ENCODE measurements around the gene LCE2A. TPM values are rescaled to one million over a fixed set of nuclear protein-coding genes. Genes with fewer than 3 reads are reported as not detected.

Gene LCE2A
- total RNA-seq, 1 donor from 2014 or later: not detected

DNA sequence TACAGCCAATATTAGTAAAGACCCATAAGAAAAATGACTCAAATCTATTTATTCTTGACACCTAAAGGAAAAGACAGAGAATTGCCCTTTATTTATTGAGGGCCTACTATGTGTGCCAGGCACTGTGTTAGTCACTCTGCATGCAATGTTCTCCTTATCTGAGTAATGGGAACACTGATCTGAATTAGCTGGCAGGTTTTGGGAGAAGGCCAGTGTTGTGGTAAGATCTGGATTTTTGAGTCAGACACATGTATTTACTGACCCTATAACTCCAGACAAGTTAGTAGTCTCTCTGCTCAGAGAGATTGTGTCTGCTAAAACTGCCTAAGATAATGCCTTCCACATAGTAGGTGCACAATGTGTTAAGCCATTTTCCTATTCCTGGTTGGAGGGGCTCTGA is 27.1 kb downstream of the LCE2A start:
- H3K9me3 Mint-ChIP-seq (ENCODE audit: unreplicated experiment): no peaks in the 10 kb centered on the region
- no peaks in the 10 kb centered on the region for H3K4me1 Mint-ChIP-seq (ENCODE audit: unreplicated experiment)
- no peak overlapping the region for H3K4me3 Mint-ChIP-seq (ENCODE audit: unreplicated experiment)
- no peak for DNase-seq (ENCODE audit: extremely low spot score, unreplicated experiment)
- H3K27ac Mint-ChIP-seq (ENCODE audit: unreplicated experiment): no peak overlapping the region
- TF ChIP-seq CTCF (IDR thresholded peaks at IDR 0.05): no peak
- H3K36me3 Mint-ChIP-seq (ENCODE audit: unreplicated experiment): no peaks in the 10 kb centered on the region
- no peaks in the 10 kb centered on the region for H3K27me3 Mint-ChIP-seq (ENCODE audit: unreplicated experiment)

- Mint-ChIP-seq H3K27me3 (ENCODE audit: unreplicated experiment) (no peaks in the 10 kb centered on the region), H3K27ac (ENCODE audit: unreplicated experiment) (no peak overlapping the region), H3K36me3 (ENCODE audit: unreplicated experiment) (no peaks in the 10 kb centered on the region), H3K9me3 (ENCODE audit: unreplicated experiment) (no peaks in the 10 kb centered on the region), H3K4me1 (ENCODE audit: unreplicated experiment) (no peaks in the 10 kb centered on the region), H3K4me3 (ENCODE audit: unreplicated experiment) (no peak overlapping the region)
- no peak for DNase-seq (ENCODE audit: extremely low spot score, unreplicated experiment)
- TF ChIP-seq CTCF (IDR thresholded peaks at IDR 0.05): no peak
Observed at GRCh38 chr1:152728986-152729385, 30.8 kb downstream of the LCE2A start.

- Mint-ChIP-seq H3K27me3 (ENCODE audit: unreplicated experiment) (no peaks in the 10 kb centered on the region), H3K4me3 (ENCODE audit: unreplicated experiment) (no peak overlapping the region), H3K36me3 (ENCODE audit: unreplicated experiment) (no peaks in the 10 kb centered on the region), H3K4me1 (ENCODE audit: unreplicated experiment) (no peaks in the 10 kb centered on the region), H3K27ac (ENCODE audit: unreplicated experiment) (no peak overlapping the region), H3K9me3 (ENCODE audit: unreplicated experiment) (peaks cover 20% of the 10 kb centered on the region)
- no peak for DNase-seq (ENCODE audit: extremely low spot score, unreplicated experiment)
- TF ChIP-seq CTCF (IDR thresholded peaks at IDR 0.05): no peak
Observed at GRCh38 chr1:152735648-152736047, 37.5 kb downstream of the LCE2A start.

DNA sequence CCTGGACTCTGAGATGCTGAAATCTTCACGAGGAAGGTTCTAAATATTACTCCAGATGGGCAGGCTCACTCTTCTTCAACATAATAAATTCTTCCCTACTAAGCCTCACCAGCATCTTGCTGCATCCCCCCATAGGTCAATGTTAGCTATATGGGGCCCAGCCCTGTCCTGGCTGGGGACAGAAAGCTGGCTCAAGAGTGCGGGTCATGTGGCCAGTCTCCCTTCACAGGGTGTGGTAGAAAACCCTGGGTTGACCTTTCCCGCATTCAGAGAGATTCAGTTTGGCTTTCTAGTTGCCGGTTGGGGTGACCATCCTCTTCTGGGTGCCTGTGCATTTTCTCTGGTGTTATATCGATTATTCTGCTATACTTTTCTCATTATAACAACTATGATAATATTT is 39.9 kb downstream of the LCE2A start:
- H3K27ac Mint-ChIP-seq (ENCODE audit: unreplicated experiment): no peak overlapping the region
- no peak for TF ChIP-seq CTCF (IDR thresholded peaks at IDR 0.05)
- H3K4me3 Mint-ChIP-seq (ENCODE audit: unreplicated experiment): no peak overlapping the region
- H3K36me3 Mint-ChIP-seq (ENCODE audit: unreplicated experiment): no peaks in the 10 kb centered on the region
- DNase-seq (ENCODE audit: extremely low spot score, unreplicated experiment): no peak
- H3K27me3 Mint-ChIP-seq (ENCODE audit: unreplicated experiment): no peaks in the 10 kb centered on the region
- H3K9me3 Mint-ChIP-seq (ENCODE audit: unreplicated experiment): peaks cover 30% of the 10 kb centered on the region
- H3K4me1 Mint-ChIP-seq (ENCODE audit: unreplicated experiment): no peaks in the 10 kb centered on the region

DNA sequence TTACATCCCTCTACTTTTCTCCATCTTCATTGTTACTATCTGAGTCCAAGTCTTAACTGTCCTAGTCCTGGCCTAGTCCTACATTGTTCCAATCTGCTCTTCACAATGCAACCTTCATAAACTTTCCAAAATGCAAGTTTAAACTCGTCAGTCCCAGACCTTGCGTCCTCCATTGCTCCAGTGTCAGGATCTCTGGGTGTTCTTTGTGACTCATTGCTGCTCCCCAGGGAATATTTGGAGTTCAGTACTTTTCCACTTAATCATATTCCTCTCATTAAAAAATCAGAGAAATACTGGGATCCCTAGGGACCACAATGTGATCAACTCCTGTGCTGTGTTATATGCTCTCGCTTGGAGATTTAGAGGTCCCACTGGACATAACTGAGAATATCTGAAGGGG is 41.7 kb downstream of the LCE2A start:
- TF ChIP-seq CTCF (IDR thresholded peaks at IDR 0.05): no peak
- Mint-ChIP-seq H3K4me3 (ENCODE audit: unreplicated experiment) (no peak overlapping the region), H3K9me3 (ENCODE audit: unreplicated experiment) (peaks cover 29% of the 10 kb centered on the region), H3K27me3 (ENCODE audit: unreplicated experiment) (no peaks in the 10 kb centered on the region), H3K4me1 (ENCODE audit: unreplicated experiment) (no peaks in the 10 kb centered on the region), H3K27ac (ENCODE audit: unreplicated experiment) (no peak overlapping the region), H3K36me3 (ENCODE audit: unreplicated experiment) (no peaks in the 10 kb centered on the region)
- DNase-seq (ENCODE audit: extremely low spot score, unreplicated experiment): no peak

All from osteocyte (in vitro differentiated cells).